NCI-H748 treated with DMSO at 0.1 percent for 48 hours (cell line): ENCODE measurements around the gene PKM.
A peak's percentile ranks its signal among the peaks of the same experiment; 100 is the strongest.

Source experiments
- DNase-seq: peaks from one replicate; lab custom pipeline; 2025; lab: John Stamatoyannopoulos, UW

The PKM gene

DNA sequence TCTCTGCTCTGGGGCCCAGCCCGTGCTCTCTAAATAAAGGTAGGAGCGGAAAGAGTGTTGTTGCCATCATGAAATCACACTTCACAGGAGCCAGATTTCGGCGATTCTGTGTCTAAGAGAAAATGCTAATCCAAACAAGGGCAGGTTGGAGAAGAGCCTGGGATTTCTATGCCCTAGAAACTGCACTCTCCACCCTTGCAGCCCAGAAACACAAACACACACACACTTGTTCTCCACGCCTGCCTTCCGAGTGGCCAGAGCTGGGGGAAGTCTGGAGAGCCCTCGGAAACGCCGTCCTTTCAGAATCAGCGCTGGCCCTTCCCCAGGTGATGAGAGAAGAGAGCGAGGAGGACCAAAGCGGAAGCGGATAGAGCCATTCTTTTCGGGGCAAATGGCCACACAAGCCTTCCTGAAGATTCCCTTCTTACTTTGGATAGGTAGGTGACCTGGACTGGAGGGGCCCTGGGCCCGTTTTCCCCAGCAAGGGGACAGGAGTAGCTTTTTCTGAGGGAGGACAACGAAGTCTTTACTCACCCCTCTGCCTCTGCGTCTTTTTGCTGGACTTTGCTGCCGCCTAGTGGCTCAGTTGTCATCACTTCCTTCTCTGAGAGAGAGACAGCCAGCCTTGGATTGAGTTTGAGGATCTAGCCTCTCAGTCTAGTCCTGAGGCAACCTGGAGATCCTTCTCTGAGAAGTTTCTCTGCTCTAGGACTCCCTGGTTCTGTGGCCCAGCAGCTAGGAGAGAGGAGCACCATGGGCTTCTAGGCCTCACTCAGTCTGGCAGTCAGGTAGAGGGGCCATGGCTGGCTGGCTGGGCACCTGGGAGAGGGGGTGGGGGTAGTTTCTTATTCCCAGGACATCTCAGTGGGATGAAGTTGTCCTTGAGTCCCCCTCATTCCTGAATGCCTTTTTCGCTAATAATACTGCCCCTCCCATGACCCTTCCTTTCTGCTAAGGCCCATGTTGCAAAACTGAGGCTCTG is 75.1 kb downstream of the PKM start:
- DNase-seq = peak; percentile 61

DNA sequence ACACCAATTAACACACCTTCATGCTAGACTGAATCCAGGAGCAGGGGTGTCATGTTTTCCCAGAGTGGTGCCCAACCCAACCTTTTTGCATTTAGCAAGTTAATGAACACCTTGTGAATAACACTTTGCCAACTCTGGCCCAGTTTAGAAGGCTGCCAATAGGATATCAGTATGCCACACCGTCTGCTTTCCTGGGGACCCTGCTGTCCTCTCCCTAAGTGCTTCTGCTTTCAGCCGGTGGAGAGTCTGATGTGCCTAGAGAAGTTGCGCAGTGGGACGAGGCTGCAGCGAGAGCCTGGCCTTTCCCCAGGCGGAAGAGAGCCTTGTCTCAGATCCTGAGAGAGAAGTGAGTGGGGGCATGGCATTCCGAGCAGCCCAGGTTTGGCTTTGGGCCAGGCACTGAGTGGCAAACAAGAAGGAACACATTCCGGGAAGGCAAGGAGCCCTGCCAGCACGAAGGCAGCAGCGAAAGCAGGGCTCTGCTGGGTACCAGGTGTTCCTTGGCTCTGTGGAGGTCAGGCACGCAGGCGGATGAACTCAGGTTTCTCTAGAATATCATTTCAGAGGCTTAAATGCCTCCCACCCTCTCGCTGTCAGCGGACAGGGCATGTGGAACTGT is 75.9 kb downstream of the PKM start:
- peak; percentile 45 for DNase-seq

DNA sequence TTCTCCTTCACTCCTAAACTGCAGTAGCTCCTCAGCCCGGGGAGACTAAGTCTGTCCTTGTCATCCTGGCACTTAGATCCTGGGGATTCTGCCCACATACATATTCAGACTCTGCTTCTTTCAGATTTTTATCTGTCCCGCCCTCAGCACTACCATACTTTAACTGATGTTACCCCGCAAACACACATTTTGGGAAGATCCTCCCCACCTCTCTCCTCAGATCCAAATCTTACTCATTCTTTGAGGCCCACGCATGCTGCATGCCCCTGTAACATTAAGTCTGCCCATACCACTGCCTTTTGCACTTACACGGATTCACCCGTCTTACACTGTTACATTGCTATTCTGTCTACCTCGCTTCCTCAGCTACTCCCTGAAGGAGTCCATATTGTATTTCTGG is 76.7 kb downstream of the PKM start:
- no peak for DNase-seq

DNA sequence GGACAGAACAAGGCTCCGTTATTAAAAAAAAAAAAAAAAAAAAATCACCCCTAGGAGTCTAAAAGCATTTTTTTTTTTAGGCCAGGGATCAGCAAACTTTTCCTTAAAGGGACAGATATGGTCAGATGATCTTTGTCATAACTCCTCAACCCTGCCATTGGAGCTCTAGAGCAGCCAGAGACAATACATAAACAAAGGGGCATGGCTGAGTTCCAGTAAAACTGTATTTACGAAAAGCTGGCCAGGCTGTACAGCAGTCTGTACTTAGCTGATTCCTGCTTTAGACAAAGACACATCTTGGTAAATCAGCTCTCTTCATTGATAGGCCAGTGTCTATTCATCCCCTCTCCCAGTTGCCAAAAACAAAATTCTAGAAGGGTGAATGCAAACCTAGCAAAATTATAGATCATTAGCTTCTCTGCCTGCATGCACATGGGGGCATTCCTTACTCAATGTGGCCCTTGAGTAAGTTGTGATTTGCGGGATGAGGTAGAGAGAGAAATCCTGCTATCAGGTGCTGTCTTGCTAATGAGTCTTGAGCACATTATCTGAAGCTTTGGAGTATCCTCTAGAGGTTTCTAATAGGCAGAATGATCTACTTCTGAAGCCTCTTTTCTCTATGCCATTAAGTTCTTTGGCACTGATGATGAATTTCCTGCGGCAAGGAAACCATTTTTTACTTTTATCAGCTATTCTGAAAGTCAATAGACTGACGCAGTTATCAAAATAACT is 77.6 kb downstream of the PKM start:
- no peak for DNase-seq
